Astrocyte (in vitro differentiated cells and primary cell): ENCODE results near the gene RPA3.

Experiments used
- EZH2 ChIP-seq: IDR thresholded peaks from 2 replicates; pipeline ENCODE4 v1.6.1; 2012; ENCODE audit warnings: mild to moderate bottlenecking, low read length, inconsistent platforms; ENCODE audit not compliant: insufficient read depth
- TF ChIP-seq, protein P1 (sequence below): IDR thresholded peaks from 2 replicates; pipeline ENCODE4 v1.5.1; 2011; ENCODE audit warnings: low read depth, mild to moderate bottlenecking, inconsistent platforms, low read length, moderate library complexity; ENCODE audit not compliant: insufficient read depth

DNA sequence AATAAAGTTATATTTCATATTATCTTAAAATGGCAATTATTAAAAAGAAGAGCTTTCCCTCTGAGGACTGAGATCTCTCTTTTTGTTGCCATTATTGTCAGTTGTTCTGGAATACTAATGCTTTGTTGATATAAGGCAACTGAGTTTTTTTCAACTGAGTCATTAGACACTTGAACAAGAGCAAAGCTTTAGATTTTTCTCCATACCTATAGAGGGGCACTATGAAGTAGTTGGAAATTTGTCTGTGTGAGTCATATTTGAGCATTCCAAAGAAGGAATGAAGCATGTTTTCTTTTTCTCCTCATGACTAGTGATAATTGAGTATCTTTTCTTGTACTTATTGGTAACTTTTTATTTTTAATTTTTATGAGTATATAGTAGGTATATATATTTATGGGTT is 24.5 kb downstream of the RPA3 start:
- TF ChIP-seq, protein P1, sequence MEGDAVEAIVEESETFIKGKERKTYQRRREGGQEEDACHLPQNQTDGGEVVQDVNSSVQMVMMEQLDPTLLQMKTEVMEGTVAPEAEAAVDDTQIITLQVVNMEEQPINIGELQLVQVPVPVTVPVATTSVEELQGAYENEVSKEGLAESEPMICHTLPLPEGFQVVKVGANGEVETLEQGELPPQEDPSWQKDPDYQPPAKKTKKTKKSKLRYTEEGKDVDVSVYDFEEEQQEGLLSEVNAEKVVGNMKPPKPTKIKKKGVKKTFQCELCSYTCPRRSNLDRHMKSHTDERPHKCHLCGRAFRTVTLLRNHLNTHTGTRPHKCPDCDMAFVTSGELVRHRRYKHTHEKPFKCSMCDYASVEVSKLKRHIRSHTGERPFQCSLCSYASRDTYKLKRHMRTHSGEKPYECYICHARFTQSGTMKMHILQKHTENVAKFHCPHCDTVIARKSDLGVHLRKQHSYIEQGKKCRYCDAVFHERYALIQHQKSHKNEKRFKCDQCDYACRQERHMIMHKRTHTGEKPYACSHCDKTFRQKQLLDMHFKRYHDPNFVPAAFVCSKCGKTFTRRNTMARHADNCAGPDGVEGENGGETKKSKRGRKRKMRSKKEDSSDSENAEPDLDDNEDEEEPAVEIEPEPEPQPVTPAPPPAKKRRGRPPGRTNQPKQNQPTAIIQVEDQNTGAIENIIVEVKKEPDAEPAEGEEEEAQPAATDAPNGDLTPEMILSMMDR = no peak
- no peak for TF ChIP-seq EZH2
